NCI-H187 (cell line): ENCODE results near the gene DSCAML1.

Experiments used
- DNase-seq, 2 experiments: peaks; one replicate each; lab custom pipeline; 2025; lab: John Stamatoyannopoulos, UW

Gene DSCAML1

GRCh38 chr11:117492578-117493251, 304.3 kb downstream of the DSCAML1 start:
- DNase-seq = no peak

- no peak for DNase-seq
Measured at GRCh38 chr11:117490911-117491310, 306.1 kb downstream of the DSCAML1 start.

- DNase-seq = no peak
Measured at GRCh38 chr11:117489999-117490679, 306.9 kb downstream of the DSCAML1 start.

- no peak for DNase-seq
Measured at GRCh38 chr11:117488996-117489952, 307.7 kb downstream of the DSCAML1 start.

- DNase-seq = no peak
Measured at GRCh38 chr11:117486059-117486458, 311.0 kb downstream of the DSCAML1 start.

GRCh38 chr11:117484156-117484555, 312.9 kb downstream of the DSCAML1 start:
- no peak for DNase-seq

- no peak for DNase-seq
Measured at GRCh38 chr11:117483372-117483771, 313.6 kb downstream of the DSCAML1 start.

- no peak for DNase-seq
Measured at GRCh38 chr11:117482881-117483280, 314.1 kb downstream of the DSCAML1 start.

GRCh38 chr11:117481885-117482284, 315.1 kb downstream of the DSCAML1 start:
- no peak for DNase-seq

- DNase-seq = no peak
Measured at GRCh38 chr11:117481036-117481435, 316.0 kb downstream of the DSCAML1 start.

GRCh38 chr11:117480221-117480620, 316.8 kb downstream of the DSCAML1 start:
- no peak for DNase-seq

GRCh38 chr11:117479372-117479771, 317.6 kb downstream of the DSCAML1 start:
- DNase-seq = no peak

GRCh38 chr11:117478926-117479325, 318.1 kb downstream of the DSCAML1 start:
- DNase-seq = no peak

GRCh38 chr11:117478126-117478860, 318.7 kb downstream of the DSCAML1 start:
- DNase-seq = peak in 1 of 2 experiments; percentile 27

GRCh38 chr11:117477721-117478120, 319.3 kb downstream of the DSCAML1 start:
- no peak for DNase-seq

GRCh38 chr11:117476531-117477142, 320.4 kb downstream of the DSCAML1 start:
- no peak for DNase-seq

GRCh38 chr11:117475716-117476530, 321.1 kb downstream of the DSCAML1 start:
- no peak for DNase-seq

- DNase-seq = peak; percentile 84 to 90
Measured at GRCh38 chr11:117473481-117474091, 323.4 kb downstream of the DSCAML1 start.

- no peak for DNase-seq
Measured at GRCh38 chr11:117471776-117472175, 325.2 kb downstream of the DSCAML1 start.

- no peak for DNase-seq
Measured at GRCh38 chr11:117470576-117470975, 326.4 kb downstream of the DSCAML1 start.
